T-helper 1 cell treated with Interleukin-12 subunit alpha and Interleukin-12 subunit beta and Interleukin-4 antibody, amounts not matched to agents 30 ng/mL and 1 ng/mL, for 36 hours (primary cell): Measurements from ENCODE around the gene CELF2. TPM values are rescaled to one million over a fixed set of nuclear protein-coding genes. Genes with fewer than 3 reads are reported as not detected.

ENCODE experiments used
- intact Hi-C: fragments of 100-400 bp; cut with micrococcal nuclease; formaldehyde crosslinking; loops from one replicate; pipeline ENCODE4 v1.15.1; 2024
- total RNA-seq: library from RNA; stranded (reverse); gene quantifications from 2 replicates; pipeline ENCODE4 v1.2.3, GENCODE V29; 2022

CELF2 gene
- total RNA-seq, 1 donor from 2014 or later = 155 TPM

DNA sequence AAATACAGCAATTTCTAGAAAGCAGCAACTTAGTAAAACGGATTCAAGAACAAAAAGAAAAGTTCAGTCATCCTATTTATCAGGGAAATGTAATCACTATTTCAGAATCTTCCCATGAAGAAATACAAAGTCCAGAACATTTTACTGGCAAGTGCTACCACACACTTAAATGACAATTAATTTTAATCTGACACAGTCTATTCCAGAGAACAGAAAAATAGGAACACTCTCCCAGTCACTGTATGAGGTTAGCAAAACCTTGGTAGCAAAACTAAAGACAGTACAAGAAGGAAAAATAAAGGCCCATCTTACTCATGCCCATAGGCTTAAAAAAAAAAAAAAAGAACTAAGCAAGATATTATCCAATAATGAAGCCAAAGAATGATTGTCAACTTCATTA is 295.8 kb downstream of the CELF2 start:
- intact Hi-C loops = no loop called here

DNA sequence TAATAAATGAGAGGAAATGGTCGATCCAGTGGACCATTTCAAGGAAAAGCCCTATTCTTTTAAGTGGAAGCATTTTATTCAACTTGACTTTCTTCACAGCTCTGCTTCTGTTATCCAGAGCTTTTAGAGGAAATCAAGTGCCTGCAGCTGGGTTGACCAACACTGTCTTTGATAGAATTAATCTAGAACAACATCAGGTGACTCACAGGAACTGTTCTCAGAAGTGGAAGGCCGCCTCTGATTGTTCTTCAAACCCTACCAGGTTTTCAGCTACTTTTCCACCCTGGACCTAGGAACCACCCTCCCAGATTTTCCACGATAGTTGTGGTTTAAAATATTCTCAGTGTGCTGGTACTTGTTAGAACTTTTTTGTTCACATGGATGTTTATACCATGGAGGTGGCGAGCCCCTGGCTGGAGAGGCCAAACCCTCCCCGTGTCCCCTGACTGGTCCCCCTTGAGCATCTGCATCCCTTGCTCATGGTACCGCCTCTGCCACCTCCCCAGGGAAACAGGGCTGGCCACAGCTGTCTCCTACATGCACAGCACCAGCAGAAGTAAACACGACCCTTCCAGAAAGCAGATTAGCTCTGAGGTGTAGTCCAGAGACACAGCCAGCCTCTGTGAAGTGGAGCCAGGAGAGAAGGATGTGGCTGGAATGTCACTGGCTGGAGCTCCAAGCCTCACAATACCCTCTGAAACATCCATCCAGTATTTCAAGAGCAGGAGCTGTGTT is 300.4 kb downstream of the CELF2 start:
- intact Hi-C loops = no loop called here

DNA sequence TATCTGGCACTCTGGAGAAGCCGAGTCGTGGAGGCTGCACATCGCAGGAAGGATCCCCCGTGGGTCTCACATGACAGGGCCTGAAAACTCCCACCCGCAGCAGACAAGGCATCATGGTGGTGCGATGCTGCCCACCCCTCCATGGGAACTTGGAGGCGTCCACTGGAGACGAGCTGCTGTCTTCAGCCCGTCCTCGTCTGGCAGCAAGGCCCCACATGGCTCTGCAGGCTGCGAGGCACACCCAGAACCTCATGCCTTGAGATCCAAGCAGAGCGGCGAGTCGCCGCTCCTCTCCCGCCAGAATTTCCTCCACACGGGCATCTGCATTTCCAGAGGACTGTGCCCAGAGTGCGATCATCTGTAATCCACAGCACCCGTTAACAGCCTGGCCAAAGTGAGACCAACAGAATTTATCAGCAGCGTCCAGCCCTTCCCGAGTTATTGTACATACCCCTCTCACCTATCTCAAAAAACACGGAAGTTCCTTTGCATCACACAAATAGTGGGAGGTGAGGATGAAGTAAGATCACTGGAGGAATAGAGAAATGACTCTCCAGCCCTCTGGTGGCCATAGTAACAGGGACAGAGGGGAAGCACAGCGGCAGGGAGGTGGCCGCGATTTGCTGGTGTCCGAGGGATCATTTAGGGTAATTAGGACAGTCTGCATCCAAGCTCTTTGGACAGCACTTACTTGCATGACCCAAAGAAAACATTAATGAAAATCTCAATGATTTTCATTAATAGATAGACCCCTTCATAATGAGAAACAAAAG is 301.3 kb downstream of the CELF2 start:
- intact Hi-C loops = no loop called here

DNA sequence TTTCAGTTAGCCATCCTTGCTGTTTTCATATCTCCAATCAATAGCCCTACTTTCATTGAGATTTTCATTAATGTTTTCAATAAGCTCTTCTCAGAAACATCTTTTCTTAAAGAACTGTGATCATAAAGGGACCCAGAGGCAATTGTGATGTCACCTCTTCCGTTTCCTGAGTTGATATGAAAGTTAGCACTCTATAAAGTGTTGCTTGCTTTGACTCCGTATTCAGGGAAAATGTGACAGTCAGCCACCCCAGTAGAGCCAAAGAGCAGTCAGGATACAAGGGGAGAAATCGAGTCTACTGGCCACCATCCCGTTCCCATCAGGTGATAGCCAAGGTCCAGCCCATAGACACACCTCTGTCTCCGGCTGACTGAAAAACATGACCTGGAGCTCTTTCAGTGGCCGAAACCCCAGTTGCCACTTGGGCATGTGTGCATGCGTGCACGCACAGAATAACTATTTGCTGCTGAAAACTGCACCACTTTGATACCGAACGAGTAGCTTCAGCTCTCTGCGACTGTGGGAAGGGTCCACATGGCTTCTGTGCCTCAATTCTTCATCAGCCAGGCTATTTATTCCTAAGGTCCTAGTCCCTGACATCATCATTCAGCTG is 302.4 kb downstream of the CELF2 start:
- intact Hi-C loops = no loop called here

DNA sequence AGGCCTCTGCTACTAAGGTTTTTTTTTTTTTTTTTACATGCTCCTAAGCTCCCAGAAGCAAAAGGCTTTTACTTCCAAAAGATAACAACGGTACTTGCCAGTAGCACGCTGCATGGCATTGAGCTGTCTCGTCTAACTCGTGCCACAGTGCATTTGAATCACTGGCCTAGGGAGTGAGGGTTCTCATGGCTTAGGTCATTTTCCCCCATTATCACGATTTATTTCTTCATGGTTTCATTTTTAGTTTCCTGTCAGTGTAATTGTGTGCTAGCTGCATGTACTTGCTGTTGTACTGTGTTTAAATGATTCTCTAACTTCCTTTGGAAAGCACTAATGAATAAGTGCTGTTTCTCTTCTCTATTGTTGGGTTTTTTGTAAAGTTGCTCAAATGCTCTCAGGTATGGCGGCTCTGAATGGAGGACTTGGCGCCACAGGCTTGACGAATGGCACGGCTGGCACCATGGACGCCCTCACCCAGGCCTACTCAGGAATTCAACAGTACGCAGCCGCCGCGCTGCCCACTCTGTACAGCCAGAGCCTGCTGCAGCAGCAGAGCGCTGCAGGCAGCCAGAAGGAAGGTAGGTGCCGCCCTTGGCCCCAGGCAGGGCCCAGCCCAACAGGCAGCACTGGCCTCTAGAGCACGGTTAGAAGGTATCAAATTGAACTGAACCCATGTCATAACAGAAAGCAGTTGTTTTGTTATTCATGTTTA is 303.3 kb downstream of the CELF2 start:
- intact Hi-C loops = no loop called here

DNA sequence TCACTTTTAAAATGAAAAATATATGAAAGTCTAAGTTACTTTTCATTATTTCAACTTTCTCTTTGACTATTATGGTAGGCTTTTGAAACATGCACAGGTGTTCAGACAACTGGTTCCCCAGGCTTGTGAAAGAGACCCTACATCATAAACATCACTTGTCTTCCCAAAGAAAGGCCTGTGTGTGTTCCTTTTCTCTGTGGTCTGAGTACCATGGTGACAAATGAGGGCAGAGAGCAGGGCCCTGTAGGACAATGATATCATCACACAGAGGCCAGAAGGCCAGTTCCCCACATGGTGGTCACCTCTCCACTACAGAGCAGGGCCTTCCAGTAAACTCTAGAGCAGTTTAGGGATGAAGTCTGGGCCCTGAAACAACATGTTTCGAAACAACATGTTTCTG is 305.0 kb downstream of the CELF2 start:
- intact Hi-C loops = no loop called here

DNA sequence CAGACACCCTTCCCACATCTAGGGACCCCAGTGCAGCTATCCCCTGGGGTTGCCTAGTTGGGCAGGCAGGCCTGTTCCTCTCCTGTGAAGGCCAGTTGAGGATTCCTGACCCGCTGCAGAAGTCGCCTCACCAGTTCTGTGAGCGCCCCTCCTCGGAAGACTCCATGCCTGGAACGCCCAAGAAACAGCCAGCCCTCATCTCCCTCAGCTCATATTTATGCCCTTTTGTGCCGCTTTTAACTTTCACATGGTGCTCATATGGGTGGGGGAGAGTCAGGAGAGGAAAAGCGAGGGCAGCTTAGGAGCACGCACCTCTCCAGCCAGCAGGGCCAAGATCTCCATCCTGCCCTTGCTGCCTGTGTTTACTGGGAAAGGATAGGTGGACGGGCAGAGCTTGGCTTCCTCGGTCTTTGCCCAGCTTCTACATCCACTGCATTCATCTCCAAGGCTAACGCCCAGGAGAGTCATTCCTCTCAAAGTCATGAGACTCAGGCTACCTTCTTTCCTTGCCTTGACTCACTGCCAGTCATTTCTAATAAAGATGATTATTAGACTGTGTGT is 307.2 kb downstream of the CELF2 start:
- intact Hi-C loops = no loop called here

DNA sequence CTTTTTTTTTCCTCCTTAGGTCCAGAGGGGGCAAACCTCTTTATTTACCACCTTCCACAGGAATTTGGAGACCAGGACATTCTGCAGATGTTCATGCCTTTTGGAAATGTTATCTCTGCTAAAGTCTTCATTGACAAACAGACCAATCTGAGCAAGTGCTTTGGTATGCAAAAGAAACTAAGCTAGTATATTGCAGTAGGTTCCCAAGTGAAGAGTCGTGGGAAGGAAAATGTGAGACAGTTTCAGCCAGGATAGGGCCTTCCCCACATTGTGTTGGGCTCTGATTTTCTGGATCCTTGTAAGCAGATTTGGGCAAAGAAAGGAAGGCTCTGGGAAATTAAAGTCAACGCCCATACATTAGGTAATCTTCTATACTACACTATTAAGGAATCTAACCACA is 308.1 kb downstream of the CELF2 start:
- intact Hi-C loops = no loop called here

DNA sequence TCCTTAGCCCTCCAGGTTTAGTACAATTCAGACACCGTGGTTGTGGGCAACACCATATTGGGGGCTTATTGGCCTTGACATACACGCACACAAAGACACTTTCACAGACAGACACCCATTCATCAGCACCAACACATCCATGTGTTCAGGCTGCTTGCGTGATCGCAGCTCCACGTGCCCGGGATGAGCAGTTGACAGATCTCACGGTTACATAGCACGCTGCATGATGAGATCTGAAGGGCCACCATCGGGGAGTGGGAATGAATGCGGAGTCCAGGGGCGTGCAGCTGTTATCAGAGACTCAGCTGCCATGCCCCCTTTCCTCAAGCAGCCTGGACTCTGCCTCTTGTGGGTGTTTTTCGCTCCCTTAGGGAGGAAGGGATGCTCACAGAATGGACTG is 308.6 kb downstream of the CELF2 start:
- intact Hi-C loops = no loop called here

DNA sequence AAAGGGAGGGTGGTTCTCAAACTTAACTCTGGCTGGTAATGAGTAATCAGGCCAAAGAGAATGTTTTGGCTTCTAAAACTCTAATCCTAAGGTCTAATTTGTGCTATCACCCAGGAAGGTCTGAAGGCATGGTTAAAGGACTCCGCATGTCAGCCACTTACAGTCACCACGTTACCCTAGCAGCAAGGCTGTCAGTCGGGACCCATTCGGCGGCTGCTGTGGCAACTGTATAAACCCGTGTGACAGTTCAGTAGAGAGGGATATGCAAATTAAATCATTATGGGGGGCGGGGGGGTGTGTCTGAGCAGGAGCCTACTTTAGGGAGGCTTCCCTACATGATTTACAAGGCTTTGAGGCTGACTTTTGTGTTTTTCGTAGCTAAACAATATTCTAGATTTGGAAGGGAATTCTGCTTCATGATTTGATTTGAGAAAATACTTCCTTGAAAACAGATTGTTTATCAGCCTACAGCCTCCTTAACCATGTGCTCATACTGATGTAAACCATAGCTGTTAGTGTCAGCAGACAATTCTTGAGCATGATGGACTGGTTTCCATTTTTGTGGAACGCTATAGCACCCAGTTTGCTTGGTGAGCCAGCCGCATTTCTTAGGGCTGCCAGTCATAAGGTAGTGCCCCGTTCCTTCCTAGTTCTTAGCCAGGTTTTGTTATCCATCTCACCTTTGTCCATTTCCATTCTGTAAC is 309.4 kb downstream of the CELF2 start:
- intact Hi-C loops = no loop called here

DNA sequence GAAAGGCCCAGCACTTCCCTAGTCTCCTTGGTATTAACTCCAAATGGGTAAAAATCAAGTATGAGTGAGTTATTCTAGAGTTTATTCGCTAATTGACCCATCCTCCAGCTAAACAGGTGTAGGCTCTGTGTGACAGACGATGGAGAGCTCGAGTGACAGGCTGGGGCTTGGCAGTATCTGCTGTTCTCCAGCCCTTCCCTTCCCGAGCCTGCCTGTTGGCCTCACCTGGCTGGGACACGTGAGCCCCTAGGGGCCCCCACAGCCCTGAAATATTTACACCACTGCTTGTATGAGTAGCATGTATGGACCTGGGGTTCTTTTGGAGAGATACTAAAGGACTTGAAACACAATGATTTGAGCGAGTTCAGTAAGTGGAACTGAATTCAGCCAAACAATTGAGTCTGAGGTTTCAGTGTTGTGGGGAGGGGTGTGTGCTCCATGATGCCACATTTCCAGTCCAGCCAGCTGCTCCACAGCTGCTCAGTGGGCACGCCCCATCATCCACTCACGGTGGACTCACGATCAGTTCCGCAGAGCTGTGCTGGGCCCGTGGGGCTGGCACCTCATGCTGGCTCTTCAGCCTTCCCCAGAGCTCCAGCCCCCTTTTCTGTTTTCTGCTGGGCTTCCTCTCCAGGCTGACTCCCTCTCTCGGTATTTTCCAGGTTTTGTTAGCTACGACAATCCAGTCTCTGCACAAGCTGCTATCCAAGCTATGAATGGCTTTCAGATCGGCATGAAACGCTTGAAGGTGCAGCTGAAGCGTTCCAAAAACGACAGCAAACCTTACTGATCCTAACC is 310.8 kb downstream of the CELF2 start:
- intact Hi-C loops = no loop called here

DNA sequence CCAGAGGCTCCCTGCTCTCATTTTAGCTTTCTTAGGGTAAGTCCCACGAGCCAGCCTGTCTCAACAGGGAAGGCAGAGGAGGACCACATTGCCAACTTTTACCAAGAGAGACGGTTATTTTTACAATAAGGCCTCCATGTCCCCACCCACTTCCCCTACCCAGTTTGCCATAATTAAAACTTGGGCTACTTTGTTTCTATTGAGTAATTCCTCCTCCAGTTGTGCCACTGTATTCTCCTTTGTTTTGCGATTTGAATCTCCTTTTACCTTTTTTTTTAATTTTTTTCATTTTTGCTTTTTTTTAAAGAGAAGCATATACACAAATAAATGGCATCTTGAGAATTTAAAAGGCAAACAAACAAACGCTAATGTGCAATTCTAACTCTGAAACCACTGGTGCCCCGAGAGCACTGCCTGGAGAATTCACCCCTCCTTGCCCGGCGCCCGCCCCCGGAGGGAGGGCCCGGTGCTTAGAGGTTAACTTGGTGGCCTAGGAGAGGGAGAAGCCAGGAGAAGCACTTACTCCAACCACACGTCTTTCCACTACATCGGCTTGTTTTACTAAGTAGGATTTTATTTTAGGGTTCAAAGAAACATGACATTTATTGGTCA is 311.5 kb downstream of the CELF2 start:
- intact Hi-C loops = no loop called here

DNA sequence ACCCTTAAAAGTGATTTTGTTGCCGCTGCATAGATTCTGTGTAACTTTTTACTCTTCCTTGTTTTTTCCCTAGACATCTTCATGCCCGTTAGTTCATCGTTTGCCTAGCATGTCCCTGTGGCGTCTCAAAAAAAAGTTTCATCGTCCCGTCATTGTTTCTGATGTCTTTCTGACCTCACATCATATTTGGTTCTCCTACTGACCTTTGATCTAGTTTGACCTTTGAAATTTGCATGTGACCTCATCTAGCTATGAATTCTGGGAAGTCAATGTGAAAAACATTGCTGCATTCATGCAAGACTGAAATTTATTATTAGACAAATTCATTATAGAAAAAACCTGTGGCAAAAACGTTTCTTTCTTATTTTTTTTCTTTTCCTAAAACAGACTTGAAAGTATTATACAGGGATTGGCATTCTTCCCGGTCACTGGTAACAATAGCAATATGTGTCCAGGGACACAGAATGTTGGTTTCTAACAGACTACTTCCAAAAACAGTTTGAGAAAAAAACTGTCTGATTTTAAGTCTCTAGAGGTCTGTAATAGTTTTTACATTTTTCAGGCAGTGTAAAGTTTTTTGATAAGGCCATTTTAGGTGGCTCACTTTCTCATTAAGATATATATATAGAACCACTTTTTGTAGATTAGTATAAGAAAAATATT is 312.8 kb downstream of the CELF2 start:
- intact Hi-C loops = loop anchor here (2.0 to 10.0 kb wide), 3 partner anchors 142 to 424 kb away; partner anchors contain the start of gene CELF2

DNA sequence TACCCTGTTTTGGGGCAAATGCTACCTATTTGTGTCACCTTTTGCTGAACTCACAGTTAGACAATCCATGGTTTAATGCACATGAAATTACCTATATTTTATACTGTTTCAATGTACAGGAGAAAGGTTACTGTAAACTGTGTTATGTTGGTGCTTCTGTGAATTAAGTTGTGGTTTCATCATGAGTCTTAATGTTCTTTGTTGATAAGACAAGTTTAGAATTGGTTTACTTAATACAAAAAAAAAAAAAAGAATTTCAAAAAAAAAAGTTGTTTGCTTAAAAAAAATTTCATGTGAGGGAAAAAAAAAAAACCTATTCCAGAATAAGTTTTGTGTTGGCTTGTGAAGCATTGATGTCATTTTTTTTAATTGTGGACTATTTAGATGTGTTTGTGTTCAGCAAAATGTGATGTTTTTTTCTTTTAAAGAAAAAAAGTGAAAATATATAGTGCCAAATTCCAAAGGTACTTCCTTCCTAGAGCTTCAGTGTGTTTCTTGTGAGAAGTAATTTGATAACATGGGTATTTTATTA is 313.4 kb downstream of the CELF2 start:
- intact Hi-C loops = loop anchor here (2.0 to 10.0 kb wide), 3 partner anchors 142 to 424 kb away; partner anchors contain the start of gene CELF2

DNA sequence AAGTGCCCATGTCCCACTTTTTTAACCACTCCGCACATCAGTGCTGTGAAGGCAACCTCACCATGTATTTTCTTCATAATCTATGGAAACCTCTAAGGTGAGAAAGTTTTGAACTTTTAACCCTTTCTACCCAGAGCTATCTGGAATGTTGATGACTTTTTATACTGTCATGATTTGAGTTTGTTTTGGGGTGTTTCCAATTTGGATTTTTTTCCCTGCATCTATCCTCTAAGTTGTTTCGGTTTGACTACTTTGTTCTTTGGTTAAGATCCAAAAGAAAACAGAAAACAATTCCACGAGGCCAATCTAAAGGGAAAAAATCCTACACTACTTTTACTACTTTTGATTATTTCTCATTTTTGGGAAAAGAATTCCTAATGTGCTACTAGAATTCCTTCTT is 314.1 kb downstream of the CELF2 start:
- intact Hi-C loops = loop anchor here (2.0 to 10.0 kb wide), 3 partner anchors 141 to 423 kb away; partner anchors contain the start of gene CELF2

DNA sequence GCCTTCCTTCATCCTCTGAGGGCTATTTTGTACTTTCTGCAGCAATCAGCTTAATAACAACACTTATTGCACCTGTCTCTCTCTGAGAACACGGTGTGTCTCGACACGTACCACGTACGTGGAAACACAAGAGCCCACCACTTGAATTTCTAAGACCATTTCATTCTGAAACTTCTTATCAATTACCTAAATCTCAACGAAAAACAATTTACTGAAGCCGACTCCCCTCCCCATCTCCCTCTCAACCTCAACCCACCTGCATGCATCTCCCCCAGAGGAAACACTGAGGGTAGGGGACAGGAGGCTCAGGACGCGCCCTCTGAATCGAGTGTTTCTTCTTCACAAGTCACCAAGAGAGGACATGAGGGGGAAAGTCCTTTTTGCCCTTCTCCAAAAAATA is 315.2 kb downstream of the CELF2 start:
- intact Hi-C loops = loop anchor here (10.0 kb wide), 2 partner anchors 318 to 422 kb away; partner anchors contain the start of gene CELF2

DNA sequence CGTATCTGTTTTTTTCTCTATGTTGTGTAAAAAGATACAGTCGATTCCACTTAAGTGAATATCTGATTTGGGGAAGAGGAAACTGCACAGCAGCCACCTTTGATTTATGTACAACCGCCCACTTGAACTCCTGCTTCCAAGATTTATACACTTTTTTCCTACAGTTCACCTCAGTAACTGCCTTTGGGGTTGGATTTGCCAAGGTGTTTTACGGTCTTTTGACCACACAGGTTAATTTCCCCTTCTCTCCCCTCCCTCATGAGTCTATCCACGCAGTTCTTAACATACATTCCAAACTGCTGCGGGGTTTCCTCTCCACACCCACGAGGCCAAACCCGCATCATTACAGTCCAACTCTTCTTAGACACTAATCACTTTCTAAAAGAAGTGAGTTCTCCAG is 316.8 kb downstream of the CELF2 start:
- intact Hi-C loops = loop anchor here (10.0 kb wide), 2 partner anchors 320 to 420 kb away; partner anchors contain the start of gene CELF2

DNA sequence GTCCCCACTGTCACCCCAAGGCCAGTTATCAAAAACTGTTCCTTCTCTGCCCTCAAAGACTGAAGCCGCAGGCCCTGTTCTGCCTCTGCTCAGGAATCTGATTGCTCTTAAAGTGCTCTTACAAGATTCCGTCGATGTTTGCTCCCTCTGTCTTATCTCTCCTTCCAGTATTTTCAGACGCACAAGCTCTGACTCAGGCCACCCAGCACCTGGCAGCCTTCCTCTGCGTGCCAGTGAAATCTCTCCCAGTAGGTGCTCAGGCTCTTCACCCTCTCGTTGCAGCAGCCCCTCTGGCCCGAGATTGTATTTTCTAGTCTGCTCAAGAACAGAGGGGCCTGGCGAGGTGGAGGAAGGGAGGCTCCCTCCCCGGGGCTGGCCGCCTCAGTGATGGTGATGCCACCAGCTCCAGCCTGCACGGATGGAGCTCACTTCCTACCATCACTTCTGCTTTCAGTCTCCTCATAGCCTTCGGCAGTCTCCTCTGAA is 317.5 kb downstream of the CELF2 start:
- intact Hi-C loops = loop anchor here (5.0 to 10.0 kb wide), 3 partner anchors 67 to 420 kb away; partner anchors contain the start of gene CELF2
